Fibroblast of lung (primary cell): ENCODE measurements around the gene CFAP65. TPM values are rescaled to one million over a fixed set of nuclear protein-coding genes. Genes with fewer than 3 reads are reported as not detected.

Source experiments
- DNase-seq, 2 donors: peaks; one replicate each; pipeline versions ENCODE4 v3.0.0 to v3.0.0-alpha.2; 2010; ENCODE audit warnings: low read depth in 2 of 2
- H2AFZ ChIP-seq: 2 replicates; pipeline ENCODE4 v1.5.1; 2012; ENCODE audit warnings: low read length, control low read depth, inconsistent platforms
- H3K27ac ChIP-seq: 2 replicates; pipeline ENCODE4 v1.5.1; 2011; ENCODE audit warnings: low read length, control low read depth; ENCODE audit not compliant: insufficient read depth
- H3K27me3 ChIP-seq: 2 replicates; pipeline ENCODE4 v1.5.1; 2011; ENCODE audit warnings: mild to moderate bottlenecking, low read length; ENCODE audit not compliant: control insufficient read depth, insufficient read depth
- H3K36me3 ChIP-seq: 2 replicates; pipeline ENCODE4 v1.5.1; 2011; ENCODE audit warnings: low read length; ENCODE audit not compliant: control insufficient read depth, insufficient read depth
- H3K4me1 ChIP-seq: 2 replicates; pipeline ENCODE4 v1.5.1; 2011; ENCODE audit warnings: low read length; ENCODE audit not compliant: control insufficient read depth, insufficient read depth; ENCODE audit errors: extremely low read depth
- H3K4me2 ChIP-seq: 2 replicates; pipeline ENCODE4 v1.5.1; 2011; ENCODE audit warnings: low read length, control low read depth; ENCODE audit not compliant: insufficient read depth; ENCODE audit errors: extremely low read depth
- H3K4me3 ChIP-seq, 4 experiments: fragments of 200-600 bp in 1 of 4; sonication (generic) in 1 of 4; replicated peaks in 1 of 4; 2 replicates each; pipeline ENCODE4 v1.5.1; 2011 to 2016; ENCODE audit warnings: low read length in 4 of 4, low read depth in 3 of 4, mild to moderate bottlenecking in 3 of 4, control low read depth in 2 of 4, inconsistent platforms in 1 of 4, mixed read lengths in 1 of 4; ENCODE audit not compliant: insufficient read depth in 1 of 4; ENCODE audit errors: control extremely low read depth in 1 of 4
- H3K79me2 ChIP-seq: 2 replicates; pipeline ENCODE4 v1.5.1; 2012; ENCODE audit warnings: mild to moderate bottlenecking, low read length, inconsistent platforms; ENCODE audit not compliant: control insufficient read depth, insufficient read depth
- H3K9ac ChIP-seq: 2 replicates; pipeline ENCODE4 v1.5.1; 2011; ENCODE audit warnings: mild to moderate bottlenecking, low read length, control low read depth; ENCODE audit not compliant: insufficient read depth
- H3K9me3 ChIP-seq: 2 replicates; pipeline ENCODE4 v1.5.1; 2012; ENCODE audit warnings: low read depth, low read length; ENCODE audit not compliant: control insufficient read depth, insufficient read depth
- H4K20me1 ChIP-seq: 2 replicates; pipeline ENCODE4 v1.5.1; 2011; ENCODE audit warnings: low read length; ENCODE audit not compliant: control insufficient read depth, insufficient read depth; ENCODE audit errors: extremely low read depth
- EZH2 ChIP-seq: IDR thresholded peaks from 2 replicates; pipeline ENCODE4 v1.5.1; 2012; ENCODE audit warnings: low read length, control low read depth, mild to moderate bottlenecking; ENCODE audit errors: missing control alignments
- polyA plus RNA-seq, 2 donors: library from polyadenylated mRNA; depleted of rRNA in 1 of 2; stranded (reverse) in 1 of 2; unstranded in 1 of 2; fragments of >200 nt; gene quantifications; 2 replicates each; pipeline ENCODE4 v1.2.1, GENCODE V29; 2011 to 2012; ENCODE audit warnings: missing spikeins in 1 of 2
- total RNA-seq: library from RNA; depleted of rRNA; stranded (reverse); fragments of >200 nt; gene quantifications from 2 replicates; pipeline ENCODE4 v1.2.1, GENCODE V29; 2014
- TF ChIP-seq, protein P1 (sequence below), 2 donors: IDR thresholded peaks in 1 of 2; conservative IDR thresholded peaks in 1 of 2; 1 replicate in 1 of 2; 2 replicates in 1 of 2; pipeline ENCODE4 v1.5.1; 2011 to 2012; ENCODE audit warnings: low read length in 2 of 2, control low read depth in 1 of 2, inconsistent platforms in 1 of 2, low read depth in 1 of 2, mild to moderate bottlenecking in 1 of 2

The CFAP65 gene
- total and polyA plus RNA-seq, 2 donors (not counting 1 experiment from before 2014, with no cell fraction given): not detected

DNA sequence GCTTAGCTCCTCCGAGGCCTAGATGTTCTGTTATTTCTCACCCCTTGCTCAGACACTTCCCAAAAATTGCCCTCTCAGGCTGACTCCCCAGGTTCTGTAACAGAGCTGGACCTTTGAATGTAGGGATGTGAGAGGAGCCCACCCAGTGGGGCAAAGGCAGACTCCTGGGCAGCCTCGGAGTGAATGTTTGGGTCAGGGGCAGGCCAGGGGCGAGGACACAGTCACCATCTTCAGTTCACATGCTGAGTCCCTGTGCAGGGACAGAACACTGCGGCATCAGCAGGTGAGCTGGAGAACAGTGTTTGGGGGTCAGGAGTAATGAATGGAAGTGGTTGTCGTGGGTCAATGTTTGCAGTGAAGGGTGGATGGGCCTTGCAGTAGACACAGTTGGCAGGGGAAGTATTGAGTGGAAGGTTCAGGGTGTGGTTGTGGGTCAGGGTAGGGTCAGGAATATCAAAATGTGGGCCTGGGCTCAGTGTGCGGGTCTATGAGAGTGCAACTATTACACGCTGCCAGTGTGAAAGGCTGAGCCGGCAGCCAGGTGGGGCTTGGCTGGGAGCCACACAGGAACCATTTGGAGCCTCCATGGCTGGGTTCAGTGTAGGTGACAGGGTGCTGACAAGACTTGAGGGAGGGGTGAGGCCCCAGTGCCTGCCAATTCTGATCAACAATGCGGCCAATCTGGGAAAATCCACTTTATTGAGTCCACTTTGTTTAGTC, 15.0 kb upstream of the CFAP65 start:
- H3K27me3 ChIP-seq: peaks cover 54% of the 10 kb centered on the region
- TF ChIP-seq, protein P1, sequence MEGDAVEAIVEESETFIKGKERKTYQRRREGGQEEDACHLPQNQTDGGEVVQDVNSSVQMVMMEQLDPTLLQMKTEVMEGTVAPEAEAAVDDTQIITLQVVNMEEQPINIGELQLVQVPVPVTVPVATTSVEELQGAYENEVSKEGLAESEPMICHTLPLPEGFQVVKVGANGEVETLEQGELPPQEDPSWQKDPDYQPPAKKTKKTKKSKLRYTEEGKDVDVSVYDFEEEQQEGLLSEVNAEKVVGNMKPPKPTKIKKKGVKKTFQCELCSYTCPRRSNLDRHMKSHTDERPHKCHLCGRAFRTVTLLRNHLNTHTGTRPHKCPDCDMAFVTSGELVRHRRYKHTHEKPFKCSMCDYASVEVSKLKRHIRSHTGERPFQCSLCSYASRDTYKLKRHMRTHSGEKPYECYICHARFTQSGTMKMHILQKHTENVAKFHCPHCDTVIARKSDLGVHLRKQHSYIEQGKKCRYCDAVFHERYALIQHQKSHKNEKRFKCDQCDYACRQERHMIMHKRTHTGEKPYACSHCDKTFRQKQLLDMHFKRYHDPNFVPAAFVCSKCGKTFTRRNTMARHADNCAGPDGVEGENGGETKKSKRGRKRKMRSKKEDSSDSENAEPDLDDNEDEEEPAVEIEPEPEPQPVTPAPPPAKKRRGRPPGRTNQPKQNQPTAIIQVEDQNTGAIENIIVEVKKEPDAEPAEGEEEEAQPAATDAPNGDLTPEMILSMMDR (conservative IDR thresholded peaks at IDR 0.05 in 1 of 2, IDR thresholded peaks at IDR 0.05 in 1 of 2; ENCODE audit: low read depth in 1 of 2, low read length in 2 of 2): no peak
- peak; percentile 2 for TF ChIP-seq EZH2
- H3K79me2 ChIP-seq: no peaks in the 10 kb centered on the region
- H3K4me1 ChIP-seq: no peaks in the 10 kb centered on the region
- H3K9ac ChIP-seq: no peak overlapping the region
- no peak for DNase-seq
- no peak overlapping the region for H3K4me3 ChIP-seq
- no peaks in the 10 kb centered on the region for H3K9me3 ChIP-seq
- H3K4me2 ChIP-seq: no peak overlapping the region
- no peaks in the 10 kb centered on the region for H4K20me1 ChIP-seq
- no peaks in the 10 kb centered on the region for H3K36me3 ChIP-seq
- H3K27ac ChIP-seq: no peak overlapping the region
- no peak overlapping the region for H2AFZ ChIP-seq

DNA sequence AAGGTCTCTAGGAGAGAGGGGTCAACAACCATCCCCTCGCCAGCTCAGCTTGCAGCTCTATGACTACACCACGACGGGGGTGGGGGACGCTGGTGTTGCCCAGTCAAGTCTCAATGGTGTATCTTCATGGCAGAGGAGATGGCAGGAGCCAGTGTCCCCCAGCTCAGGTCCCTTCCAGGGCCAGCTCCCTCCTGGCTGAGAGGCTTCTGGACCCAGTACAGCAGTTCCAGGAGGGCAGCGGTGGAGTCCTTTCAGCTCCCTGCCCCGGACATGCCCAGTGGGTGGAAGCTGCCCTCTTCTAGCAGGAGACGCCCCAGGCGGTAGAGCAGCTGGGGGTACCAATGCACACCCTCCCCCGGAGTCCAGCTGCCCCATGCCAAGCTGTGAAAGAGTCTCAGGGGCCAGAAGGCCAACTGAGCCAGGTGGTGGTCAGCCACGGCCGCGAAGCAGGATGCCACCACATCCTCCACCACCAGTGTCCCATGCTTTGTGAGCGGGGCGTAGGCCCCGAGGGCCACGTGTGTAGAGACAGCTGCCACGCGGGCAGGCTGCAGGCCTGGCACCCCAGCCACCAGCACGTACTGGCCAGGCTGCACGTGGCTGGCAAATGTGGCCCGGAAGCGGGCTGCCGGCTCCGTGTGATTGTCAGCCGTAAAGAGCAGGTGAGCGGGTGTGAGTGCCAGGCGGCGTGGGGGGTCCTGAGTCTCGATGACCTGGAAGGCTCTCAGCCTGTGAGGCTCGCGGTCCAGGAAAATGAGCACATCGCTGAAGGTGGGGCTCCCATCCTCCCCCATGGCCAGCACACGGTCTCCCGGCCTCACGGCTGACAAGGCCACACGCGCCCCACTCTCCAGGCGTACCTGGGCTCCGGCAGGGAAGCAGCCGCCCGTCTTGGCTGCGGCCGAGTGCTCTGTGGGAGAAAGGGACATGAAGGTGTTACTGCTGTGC, 13.9 kb upstream of the CFAP65 start:
- Histone ChIP-seq H3K27me3 (peaks cover 46% of the 10 kb centered on the region), H3K4me1 (no peaks in the 10 kb centered on the region), H3K36me3 (no peaks in the 10 kb centered on the region), H4K20me1 (no peaks in the 10 kb centered on the region), H3K9ac (no peak overlapping the region), H3K4me2 (no peak overlapping the region), H3K9me3 (no peaks in the 10 kb centered on the region), H3K27ac (no peak overlapping the region), H3K4me3 (no peak overlapping the region), H2AFZ (no peak overlapping the region), H3K79me2 (no peaks in the 10 kb centered on the region)
- DNase-seq: no peak
- TF ChIP-seq, protein P1 (conservative IDR thresholded peaks at IDR 0.05 in 1 of 2, IDR thresholded peaks at IDR 0.05 in 1 of 2; ENCODE audit: low read depth in 1 of 2, low read length in 2 of 2): no peak
- no peak for TF ChIP-seq EZH2

DNA sequence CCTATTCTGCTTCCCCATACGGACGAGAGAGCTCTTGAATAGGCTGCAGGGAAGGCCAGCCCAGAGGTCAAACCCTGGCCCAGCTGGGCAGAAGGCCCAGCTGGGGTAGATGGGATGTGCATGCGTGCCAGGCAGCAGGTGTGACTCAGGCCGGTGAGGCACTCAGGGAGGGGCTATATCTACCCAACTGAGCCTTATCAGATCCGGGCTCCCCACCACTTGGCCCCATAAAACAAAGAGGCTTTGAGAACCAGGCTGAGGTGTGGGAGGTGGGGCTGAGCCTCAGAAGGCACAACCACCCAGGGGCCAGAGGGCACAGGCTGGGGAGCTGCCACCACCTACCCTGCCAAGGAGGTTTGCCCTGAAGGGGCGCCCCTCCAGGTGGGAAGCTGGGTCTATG, 8.0 kb upstream of the CFAP65 start:
- no peak overlapping the region for H3K4me2 ChIP-seq
- H3K9ac ChIP-seq: no peak overlapping the region
- DNase-seq: no peak
- no peaks in the 10 kb centered on the region for H3K79me2 ChIP-seq
- no peak for TF ChIP-seq EZH2
- TF ChIP-seq, protein P1 (conservative IDR thresholded peaks at IDR 0.05 in 1 of 2, IDR thresholded peaks at IDR 0.05 in 1 of 2; ENCODE audit: low read depth in 1 of 2, low read length in 2 of 2): no peak
- H3K4me1 ChIP-seq: no peaks in the 10 kb centered on the region
- peaks cover 5% of the 10 kb centered on the region for H3K27me3 ChIP-seq
- no peak overlapping the region for H3K4me3 ChIP-seq
- no peak overlapping the region for H2AFZ ChIP-seq
- no peaks in the 10 kb centered on the region for H4K20me1 ChIP-seq
- H3K27ac ChIP-seq: no peak overlapping the region
- H3K36me3 ChIP-seq: no peaks in the 10 kb centered on the region
- H3K9me3 ChIP-seq: no peaks in the 10 kb centered on the region
